ENCODE measurements around the gene MAD2L1BP.
"Not testable (repeated sequence)": the region's sequence is repeated elsewhere in the genome, so short reads cannot be mapped to it uniquely, and the experiment has no call there.

DNA sequence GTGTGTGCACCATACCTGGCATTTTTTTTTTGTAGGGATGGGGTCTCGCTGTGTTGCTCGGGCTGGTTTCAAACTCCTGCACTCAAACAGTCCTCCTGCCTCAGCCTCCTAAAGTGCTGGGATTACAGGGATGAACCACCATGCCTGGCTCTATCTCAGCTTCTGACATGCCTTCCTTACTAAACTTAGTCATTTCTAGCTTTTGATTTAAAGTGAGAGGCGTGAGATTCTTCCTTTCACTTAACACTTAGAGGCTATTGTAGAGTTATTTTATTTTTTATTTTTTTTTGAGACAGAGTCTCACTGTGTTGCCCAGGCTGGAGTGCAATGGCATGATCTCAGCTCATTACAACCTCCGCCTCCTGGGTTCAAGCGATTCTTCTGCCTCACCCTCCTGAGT is 27.3 kb downstream of the MAD2L1BP start:
- TF ChIP-seq, protein P1, sequence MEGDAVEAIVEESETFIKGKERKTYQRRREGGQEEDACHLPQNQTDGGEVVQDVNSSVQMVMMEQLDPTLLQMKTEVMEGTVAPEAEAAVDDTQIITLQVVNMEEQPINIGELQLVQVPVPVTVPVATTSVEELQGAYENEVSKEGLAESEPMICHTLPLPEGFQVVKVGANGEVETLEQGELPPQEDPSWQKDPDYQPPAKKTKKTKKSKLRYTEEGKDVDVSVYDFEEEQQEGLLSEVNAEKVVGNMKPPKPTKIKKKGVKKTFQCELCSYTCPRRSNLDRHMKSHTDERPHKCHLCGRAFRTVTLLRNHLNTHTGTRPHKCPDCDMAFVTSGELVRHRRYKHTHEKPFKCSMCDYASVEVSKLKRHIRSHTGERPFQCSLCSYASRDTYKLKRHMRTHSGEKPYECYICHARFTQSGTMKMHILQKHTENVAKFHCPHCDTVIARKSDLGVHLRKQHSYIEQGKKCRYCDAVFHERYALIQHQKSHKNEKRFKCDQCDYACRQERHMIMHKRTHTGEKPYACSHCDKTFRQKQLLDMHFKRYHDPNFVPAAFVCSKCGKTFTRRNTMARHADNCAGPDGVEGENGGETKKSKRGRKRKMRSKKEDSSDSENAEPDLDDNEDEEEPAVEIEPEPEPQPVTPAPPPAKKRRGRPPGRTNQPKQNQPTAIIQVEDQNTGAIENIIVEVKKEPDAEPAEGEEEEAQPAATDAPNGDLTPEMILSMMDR (IDR thresholded peaks at IDR 0.05): not testable (repeated sequence)
- TF ChIP-seq POLR2A (IDR thresholded peaks at IDR 0.05): not testable (repeated sequence)
